Epithelial cell of esophagus (primary cell): ENCODE results near the gene PDIA2.
"Not testable (repeated sequence)": the region's sequence is repeated elsewhere in the genome, so short reads cannot be mapped to it uniquely, and the experiment has no call there.

Source experiments
- DNase-seq: peaks from one replicate; pipeline ENCODE4 v3.0.0; 2010; ENCODE audit warnings: low read depth
- H3K4me3 ChIP-seq: 2 replicates; pipeline ENCODE4 v1.5.1; 2011; ENCODE audit warnings: mild to moderate bottlenecking, low read length, control low read depth
- CTCF ChIP-seq: IDR thresholded peaks from 2 replicates; pipeline ENCODE4 v1.5.1; 2011; ENCODE audit warnings: low read depth, mild to moderate bottlenecking, low read length, control low read depth, inconsistent platforms; ENCODE audit not compliant: insufficient read depth; ENCODE audit errors: missing control alignments

Gene PDIA2

GRCh38 chr16:324201-324450 lies 41.2 kb downstream of the PDIA2 start:
- no peak overlapping the region for H3K4me3 ChIP-seq
- no peak for DNase-seq
- TF ChIP-seq CTCF: no peak

DNA sequence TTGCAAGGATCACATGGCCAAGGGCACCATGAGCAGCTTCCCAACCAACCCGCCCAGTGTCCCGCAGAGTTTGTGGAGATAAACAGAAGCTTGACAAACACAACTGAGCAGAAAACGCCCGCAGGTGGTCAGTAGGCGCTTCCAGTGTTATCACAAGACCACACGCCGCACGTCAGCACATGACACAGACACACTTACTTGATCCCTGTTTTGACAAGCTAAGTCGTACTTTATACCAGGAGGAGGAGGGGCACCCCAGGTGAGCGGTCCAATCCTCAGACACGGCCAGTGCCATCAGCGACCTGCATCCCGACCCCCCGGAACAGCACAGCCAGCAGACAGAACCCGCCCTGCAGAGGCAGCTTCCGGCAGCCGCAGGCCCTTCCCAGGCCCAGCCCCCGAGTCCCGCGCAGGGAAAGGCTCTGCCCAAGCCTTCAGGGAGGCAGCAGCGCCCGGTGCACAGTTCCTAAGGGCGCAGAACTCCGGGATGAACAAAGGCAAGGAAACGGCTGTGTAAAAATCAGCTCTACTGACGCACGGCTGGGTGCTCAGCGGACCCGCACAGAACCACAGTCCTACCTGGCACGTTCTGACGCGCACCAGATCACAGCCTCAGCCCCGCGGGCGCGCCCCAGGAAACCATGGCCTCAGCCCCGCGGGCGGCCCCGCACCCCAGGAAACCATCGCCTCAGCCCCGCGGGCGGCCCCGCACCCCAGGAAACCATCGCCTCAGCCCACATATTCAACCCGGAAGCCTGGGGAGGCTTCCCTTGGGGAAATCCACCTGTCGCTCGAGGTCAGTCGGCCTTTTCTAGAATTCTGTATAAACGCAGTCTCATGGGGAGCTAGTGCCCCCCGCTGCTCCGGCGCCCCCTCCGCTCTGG lies 41.7 kb downstream of the PDIA2 start:
- H3K4me3 ChIP-seq: no peak overlapping the region
- peak; percentile 63 for DNase-seq
- no peak for TF ChIP-seq CTCF

DNA sequence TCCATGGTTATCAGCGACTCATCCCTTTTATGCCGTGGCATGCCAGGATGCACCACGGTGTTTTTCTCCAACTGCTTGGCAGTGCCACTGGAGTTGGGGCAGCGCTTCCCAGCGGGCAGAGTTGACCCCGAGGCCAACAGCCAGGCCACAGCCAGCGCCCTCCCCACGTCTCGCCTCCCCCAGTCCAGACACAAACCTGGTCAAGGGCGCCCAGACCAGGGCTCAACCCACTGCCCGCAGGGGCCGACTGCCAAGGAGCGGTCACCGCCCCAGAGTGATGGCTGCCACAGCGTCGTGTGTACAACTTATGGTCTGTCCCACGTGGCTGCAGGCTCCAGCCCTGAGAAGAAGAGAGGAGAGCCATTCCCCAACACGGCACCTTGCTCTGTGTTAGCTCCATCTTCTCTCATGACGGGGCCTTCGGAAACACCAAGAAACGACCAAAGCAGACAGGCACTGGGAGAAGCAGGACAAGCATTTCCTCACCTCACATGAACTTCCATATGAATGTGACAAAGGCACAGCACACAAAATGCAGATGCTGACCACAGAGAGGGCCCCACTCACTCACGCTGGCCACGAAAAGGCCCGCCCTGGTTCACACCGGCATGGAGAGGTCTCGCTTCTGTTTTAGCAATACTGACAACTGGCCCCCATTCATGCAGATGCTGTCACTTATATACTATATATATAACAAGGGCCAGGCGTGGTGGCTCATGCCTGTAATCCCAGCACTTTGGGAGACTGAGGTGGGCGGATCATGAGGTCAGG lies 42.6 kb downstream of the PDIA2 start:
- TF ChIP-seq CTCF: no peak
- no peak overlapping the region for H3K4me3 ChIP-seq
- DNase-seq: no peak

DNA sequence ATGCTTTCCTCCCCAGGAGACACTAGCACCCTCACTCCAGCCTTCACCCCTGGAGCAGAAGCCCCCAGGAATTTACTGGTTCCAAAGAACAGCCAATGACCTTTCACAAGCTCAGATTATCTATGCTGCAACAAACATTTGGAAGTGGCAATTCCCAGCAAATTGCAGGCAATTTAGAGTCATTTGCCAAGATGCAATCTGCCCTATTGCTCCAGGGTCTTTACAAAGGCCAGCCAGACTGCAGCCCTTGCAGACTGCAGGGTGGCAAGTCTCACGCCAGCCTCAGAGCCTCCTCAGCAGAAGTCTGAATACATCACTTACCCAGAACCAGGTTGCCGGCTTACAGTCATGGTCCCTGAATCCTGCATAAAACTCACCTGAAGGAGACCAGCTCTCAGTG lies 47.8 kb downstream of the PDIA2 start:
- no peak for DNase-seq
- H3K4me3 ChIP-seq: no peak overlapping the region
- TF ChIP-seq CTCF: no peak

DNA sequence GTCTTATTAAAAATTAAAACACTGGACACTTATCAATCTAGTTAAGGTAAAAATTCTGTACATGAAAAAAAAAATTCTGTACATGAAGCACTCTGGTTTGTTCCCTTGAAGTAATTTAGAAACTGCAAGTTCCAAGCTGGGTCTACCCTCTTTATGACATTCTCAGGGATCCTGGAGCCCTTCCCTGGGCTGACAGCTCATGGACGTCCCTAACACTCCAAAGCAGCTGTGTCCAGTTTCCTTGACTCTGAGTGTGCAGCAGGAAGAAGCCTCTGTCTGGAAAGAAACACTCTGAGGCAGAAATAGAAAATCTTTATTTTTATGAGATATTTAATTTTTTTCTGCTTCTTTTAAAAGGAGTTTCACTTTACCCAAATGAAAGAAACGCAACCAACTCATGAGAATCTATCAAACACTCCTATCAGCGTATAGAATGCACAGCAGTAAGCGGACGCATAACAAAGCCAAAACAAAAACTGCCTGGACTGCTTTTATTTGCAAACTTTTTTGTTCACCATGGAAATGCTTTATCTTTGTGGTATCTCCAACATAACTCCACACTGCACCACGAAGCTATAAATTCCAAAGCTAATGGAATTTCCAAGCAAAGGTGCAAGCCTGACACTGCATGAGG lies 48.3 kb downstream of the PDIA2 start:
- not testable (repeated sequence) for DNase-seq, H3K4me3 ChIP-seq

DNA sequence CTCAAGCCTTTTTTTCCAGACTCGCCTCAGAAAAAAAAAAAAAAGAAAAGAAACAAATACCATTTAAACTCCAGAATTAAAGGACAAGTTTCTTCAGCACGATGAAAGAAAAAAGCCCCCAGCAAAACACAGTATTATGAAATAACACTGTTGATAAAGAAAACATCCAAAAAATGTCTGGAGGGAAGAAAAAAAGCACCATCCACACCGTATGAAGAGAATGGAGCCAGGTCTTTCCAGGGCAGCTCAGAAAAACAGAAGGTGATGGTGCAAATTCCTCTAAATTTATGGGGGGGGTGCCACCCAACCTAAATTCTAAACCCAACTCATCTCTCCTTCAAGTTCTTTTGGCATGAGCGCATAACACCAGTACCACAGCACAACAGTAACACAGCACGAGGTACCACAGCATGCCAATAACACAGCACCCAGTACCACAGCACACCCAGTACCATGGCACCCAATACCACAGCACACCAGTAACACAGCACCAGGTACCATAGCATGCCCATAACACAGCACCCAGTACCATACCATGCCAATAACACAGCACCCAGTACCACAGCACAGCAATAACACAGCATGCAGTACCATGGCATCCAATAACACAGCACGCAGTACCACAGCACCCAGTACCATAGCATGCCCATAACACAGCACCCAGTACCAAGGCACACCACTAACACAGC lies 50.6 kb downstream of the PDIA2 start:
- no peak for DNase-seq
- no peak overlapping the region for H3K4me3 ChIP-seq
- no peak for TF ChIP-seq CTCF

DNA sequence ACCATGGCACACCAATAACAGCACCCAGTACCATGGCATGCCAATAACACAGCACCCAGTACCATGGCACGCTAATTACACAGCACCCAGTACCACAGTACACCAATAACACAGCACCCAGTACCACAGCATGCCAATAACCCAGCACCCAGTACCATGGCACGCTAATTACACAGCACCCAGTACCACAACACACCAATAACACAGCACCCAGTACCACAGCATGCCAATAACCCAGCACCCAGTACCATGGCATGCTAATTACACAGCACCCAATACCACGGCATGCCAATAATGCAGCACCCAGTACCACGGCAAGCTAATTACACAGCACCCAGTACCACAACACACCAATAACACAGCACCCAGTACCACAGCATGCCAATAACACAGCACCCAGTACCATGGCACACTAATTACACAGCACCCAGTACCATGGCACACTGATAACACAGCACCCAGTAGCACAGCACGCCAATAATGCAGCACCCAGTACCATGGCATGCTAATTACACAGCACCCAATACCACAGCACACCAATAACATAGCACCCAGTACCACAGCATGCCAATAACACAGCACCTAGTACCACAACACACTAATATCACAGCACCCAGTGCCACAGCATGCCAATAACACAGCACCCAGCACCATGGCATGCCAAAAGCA lies 51.3 kb downstream of the PDIA2 start:
- DNase-seq, H3K4me3 ChIP-seq: not testable (repeated sequence)

- not testable (repeated sequence) for H3K4me3 ChIP-seq, DNase-seq
Measured at GRCh38 chr16:334861-335632, 52.1 kb downstream of the PDIA2 start.
